Mucosa of descending colon (tissue), 3 donors: Measurements from ENCODE around the gene SLC24A4. TPM values are rescaled to one million over a fixed set of nuclear protein-coding genes. Genes with fewer than 3 reads are reported as not detected.

Experiments
- ATAC-seq: fragments of 200-7000 bp; cut with Tn5 transposase; one replicate; pipeline ENCODE4 v1.9.1; 2020; ENCODE audit warnings: mild to moderate bottlenecking, moderate library complexity
- DNase-seq, 3 donors: peaks; one replicate each; pipeline ENCODE4 v3.0.0-alpha.2; 2020
- H3K36me3 ChIP-seq: fragments of 200-600 bp; one replicate; pipeline ENCODE4 v1.8.0; 2021; ENCODE audit warnings: low read depth, mild to moderate bottlenecking
- H3K4me1 ChIP-seq: fragments of 200-600 bp; one replicate; pipeline ENCODE4 v1.8.0; 2021; ENCODE audit warnings: low read depth, mild to moderate bottlenecking
- H3K4me3 ChIP-seq: fragments of 200-600 bp; one replicate; pipeline ENCODE4 v1.8.0; 2021; ENCODE audit warnings: mild to moderate bottlenecking
- H3K9me3 ChIP-seq: fragments of 200-600 bp; one replicate; pipeline ENCODE4 v1.8.0; 2021; ENCODE audit warnings: mild to moderate bottlenecking
- CTCF ChIP-seq: fragments of 200-600 bp; IDR thresholded peaks from one replicate; pipeline ENCODE4 v1.8.0; 2022; ENCODE audit warnings: antibody characterized with exemption, mild to moderate bottlenecking
- intact Hi-C, 2 donors: fragments of 100-400 bp; cut with DNase I in 1 of 2; cut with micrococcal nuclease in 1 of 2; formaldehyde crosslinking; loops; one replicate each; pipeline versions ENCODE4 v1.11.0 to v1.11.1; 2022; cut with DNase I, micrococcal nuclease
- total RNA-seq, 3 donors: library from RNA; stranded (reverse); fragmentation: NEBNext Ultra II Directional in 2 of 3; extraction: Animal tissue kit (Norgen Biotek cat#: 25700) in 2 of 3; gene quantifications; one replicate each; pipeline versions ENCODE4 v1.2.1 to v1.2.4, GENCODE V29; 2021 to 2023
- donor health status: DM: no; HTN: no; CAD: no; lungs with moderate emphysema.
- donor health status: DM: no; HTN: no; CAD: no.
- donor health status: DM: no; HTN: yes; CAD: no.

Gene SLC24A4
- total RNA-seq, 3 donors from 2014 or later, result 0.14 to 0.63 (median 0.27) TPM

GRCh38 chr14:92427096-92427495 lies 104.1 kb downstream of the SLC24A4 start:
- no peak for DNase-seq
- ATAC-seq, result no peak
- no peak for TF ChIP-seq CTCF
- Histone ChIP-seq H3K36me3 (no peaks in the 10 kb centered on the region), H3K4me1 (no peaks in the 10 kb centered on the region), H3K4me3 (no peak overlapping the region), H3K9me3 (no peaks in the 10 kb centered on the region)
- intact Hi-C loops, result no loop called here

GRCh38 chr14:92430686-92431085 lies 107.7 kb downstream of the SLC24A4 start:
- DNase-seq (no peak), ATAC-seq (no peak)
- Histone ChIP-seq H3K9me3 (no peaks in the 10 kb centered on the region), H3K4me3 (no peak overlapping the region), H3K36me3 (no peaks in the 10 kb centered on the region), H3K4me1 (no peaks in the 10 kb centered on the region)
- no peak for TF ChIP-seq CTCF
- intact Hi-C loops, result no loop called here

GRCh38 chr14:92431199-92431725 lies 108.3 kb downstream of the SLC24A4 start:
- no peaks in the 10 kb centered on the region for H3K9me3 ChIP-seq
- no peak for TF ChIP-seq CTCF
- intact Hi-C loops, result no loop called here
- no peaks in the 10 kb centered on the region for H3K36me3 ChIP-seq
- ATAC-seq (no peak), DNase-seq (no peak)
- H3K4me3 ChIP-seq, result no peak overlapping the region
- H3K4me1 ChIP-seq, result no peaks in the 10 kb centered on the region

- H3K36me3 ChIP-seq, result no peaks in the 10 kb centered on the region
- ATAC-seq (no peak), DNase-seq (no peak)
- intact Hi-C loops, result no loop called here
- H3K4me3 ChIP-seq, result no peak overlapping the region
- no peak for TF ChIP-seq CTCF
- H3K9me3 ChIP-seq, result no peaks in the 10 kb centered on the region
- H3K4me1 ChIP-seq, result no peaks in the 10 kb centered on the region
These were observed 110.4 kb downstream of the SLC24A4 start for GRCh38 chr14:92433407-92433806.

GRCh38 chr14:92435154-92435553 lies 112.2 kb downstream of the SLC24A4 start:
- H3K36me3 ChIP-seq, result no peaks in the 10 kb centered on the region
- peaks cover 6% of the 10 kb centered on the region for H3K4me1 ChIP-seq
- no peaks in the 10 kb centered on the region for H3K9me3 ChIP-seq
- H3K4me3 ChIP-seq, result no peak overlapping the region
- TF ChIP-seq CTCF, result no peak
- no peak for DNase-seq
- intact Hi-C loops, result no loop called here
- ATAC-seq, result no peak
